ENCODE measurements around the gene CLTCL1.
A peak's percentile ranks its signal among the peaks of the same experiment; 100 is the strongest.
"Not testable (repeated sequence)": the region's sequence is repeated elsewhere in the genome, so short reads cannot be mapped to it uniquely, and the experiment has no call there.

CLTCL1 gene

GRCh38 chr22:19290400-19291217 lies 910 bp downstream of the CLTCL1 start:
- DNase-seq: no peak

- peak; percentile 25 for DNase-seq
These were observed 1.9 kb downstream of the CLTCL1 start for GRCh38 chr22:19289475-19290161.

DNA sequence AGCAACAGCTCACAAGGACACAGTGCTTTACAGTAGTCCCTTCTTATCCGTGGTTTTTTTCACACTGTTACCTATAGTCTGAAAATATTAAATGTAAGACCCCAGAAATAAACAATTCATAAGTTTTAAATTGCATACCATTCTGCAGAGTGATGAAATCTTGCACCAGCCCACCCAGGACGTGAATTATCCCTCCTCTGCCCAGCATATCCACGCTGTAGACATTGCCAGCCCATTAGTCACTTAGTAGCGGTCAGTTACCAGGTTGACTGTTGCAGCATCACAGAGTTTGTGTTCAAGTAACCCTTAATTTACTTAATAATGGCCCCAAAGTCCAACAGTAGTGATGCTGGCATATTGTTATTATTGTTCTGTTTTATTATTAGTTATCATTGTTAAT lies 3.6 kb downstream of the CLTCL1 start:
- DNase-seq: no peak

GRCh38 chr22:19287076-19287707 lies 4.3 kb downstream of the CLTCL1 start:
- DNase-seq: no peak

DNA sequence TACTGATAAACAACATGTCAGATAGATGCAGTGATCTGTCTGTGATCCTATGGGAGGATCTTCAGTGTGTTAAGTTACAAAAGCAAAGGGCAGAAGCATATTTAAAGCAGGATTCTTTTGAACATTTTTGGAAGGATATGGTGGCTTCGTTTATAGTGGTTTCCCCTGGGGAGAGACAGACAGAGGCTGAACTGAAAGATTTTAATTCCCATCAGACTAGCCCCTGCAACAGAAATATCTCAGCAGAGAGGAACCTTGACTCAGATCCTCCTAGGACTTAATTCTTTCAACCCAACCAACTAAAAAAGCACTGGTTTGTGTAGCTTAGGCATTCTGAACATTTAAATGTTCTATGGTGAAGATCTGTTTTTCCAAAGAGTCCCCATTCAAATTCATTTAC lies 5.7 kb downstream of the CLTCL1 start:
- no peak for DNase-seq

DNA sequence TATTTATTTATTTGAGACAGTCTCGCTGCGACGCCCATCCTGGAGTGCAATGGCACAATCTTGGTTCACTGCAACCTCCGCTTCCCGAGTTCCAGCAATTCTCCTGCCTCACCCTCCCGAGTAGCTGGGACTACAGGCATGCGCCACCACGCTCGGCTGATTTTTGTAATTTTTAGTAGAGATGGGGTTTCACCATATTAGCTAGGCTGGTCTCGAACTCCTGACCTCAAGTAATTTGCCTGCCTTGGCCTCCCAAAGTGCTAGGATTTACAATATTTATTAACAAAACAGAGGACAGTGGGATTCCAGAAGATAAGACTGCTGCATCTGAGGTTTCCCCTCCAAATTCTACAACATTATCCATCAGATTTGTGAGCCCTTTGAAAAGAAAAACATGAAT lies 12.4 kb downstream of the CLTCL1 start:
- DNase-seq: not testable (repeated sequence)

DNA sequence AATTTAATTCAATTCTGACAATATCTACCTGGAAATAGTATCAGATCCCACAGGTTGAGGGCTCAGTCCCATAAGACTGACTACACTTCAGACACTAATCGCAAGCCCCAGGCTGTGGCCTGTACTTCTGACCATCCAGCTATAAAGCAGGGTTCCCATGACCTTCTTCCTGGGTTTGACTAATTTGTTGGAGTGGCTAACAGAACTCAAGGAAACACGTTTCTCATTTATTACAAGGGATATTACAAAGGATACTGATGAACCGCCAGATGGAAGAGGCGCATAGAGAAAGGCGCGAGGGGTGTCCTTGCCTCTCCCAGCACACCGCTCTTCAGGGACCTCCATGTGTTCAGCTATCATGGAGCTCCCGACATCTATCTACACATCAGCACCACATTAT lies 13.7 kb downstream of the CLTCL1 start:
- no peak for DNase-seq

GRCh38 chr22:19275919-19276600 lies 15.5 kb downstream of the CLTCL1 start:
- no peak for DNase-seq

GRCh38 chr22:19275513-19275912 lies 16.0 kb downstream of the CLTCL1 start:
- no peak for DNase-seq

DNA sequence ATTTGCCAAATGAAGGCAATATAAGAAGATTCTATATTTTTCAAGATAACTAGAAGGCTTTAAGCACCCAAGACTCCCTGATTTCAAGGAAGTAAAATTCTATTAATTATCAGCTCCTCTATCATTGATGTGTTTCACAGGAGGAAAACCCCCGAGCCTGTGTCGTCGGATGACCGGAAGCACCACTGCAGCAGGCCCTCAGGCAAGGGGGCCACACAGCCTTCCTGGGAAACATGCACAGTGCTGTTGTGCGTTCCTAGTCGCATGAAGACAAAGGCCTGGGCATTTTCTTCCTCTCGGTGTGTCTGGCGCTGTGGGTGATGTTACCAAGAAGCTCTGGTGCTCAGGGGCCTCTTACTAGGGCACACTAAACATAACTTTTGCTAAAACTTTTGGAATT lies 16.4 kb downstream of the CLTCL1 start:
- no peak for DNase-seq

GRCh38 chr22:19271856-19272535 lies 19.5 kb downstream of the CLTCL1 start:
- DNase-seq: peak; percentile 20

- no peak for DNase-seq
These were observed 20.2 kb downstream of the CLTCL1 start for GRCh38 chr22:19271273-19271855.

GRCh38 chr22:19270873-19271272 lies 20.6 kb downstream of the CLTCL1 start:
- no peak for DNase-seq

- DNase-seq: no peak
These were observed 24.9 kb downstream of the CLTCL1 start for GRCh38 chr22:19266547-19267086.

DNA sequence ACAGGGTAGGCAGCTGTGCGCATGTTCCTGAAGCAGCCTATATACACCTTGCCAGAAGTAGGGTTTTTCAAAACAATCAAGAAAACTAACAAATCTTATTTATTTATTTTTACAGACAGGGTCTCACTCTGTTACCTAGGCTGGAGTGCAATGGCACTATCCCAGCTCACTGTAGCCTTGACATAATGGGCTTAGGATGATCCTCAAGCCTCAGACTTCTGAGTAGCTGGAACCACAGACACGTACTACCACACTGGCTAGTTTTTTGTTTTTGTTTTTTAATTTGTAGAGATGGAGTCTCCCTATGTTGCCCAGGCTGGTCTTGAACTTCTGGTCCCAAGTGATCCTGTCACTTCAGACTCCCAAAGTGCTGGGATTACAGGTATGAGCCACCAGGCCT lies 25.7 kb downstream of the CLTCL1 start:
- no peak for DNase-seq

GRCh38 chr22:19260804-19261203 lies 30.7 kb downstream of the CLTCL1 start:
- DNase-seq: no peak

- DNase-seq: no peak
These were observed 31.3 kb downstream of the CLTCL1 start for GRCh38 chr22:19260194-19260593.

GRCh38 chr22:19258968-19259288 lies 32.6 kb downstream of the CLTCL1 start:
- not testable (repeated sequence) for DNase-seq

- no peak for DNase-seq
These were observed 33.1 kb downstream of the CLTCL1 start for GRCh38 chr22:19258371-19258770.

DNA sequence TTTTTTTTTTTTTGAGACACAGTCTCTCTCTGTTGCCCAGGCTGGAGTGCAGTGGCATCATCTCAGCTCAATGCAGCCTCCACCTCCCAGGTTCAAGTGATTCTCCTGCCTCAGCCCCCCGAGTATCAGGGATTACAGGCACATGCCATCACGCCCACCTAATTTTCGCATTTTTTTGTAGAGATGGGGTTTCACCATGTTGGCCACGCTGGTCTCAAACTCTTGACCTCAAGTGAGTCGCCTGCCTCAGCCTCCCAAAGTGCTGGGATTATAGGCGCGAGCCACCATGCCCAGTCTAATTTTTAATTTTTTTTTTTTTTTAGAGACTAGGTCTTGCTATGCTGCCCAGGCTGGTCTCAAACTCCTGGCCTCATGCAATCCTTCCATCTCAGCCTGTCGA lies 35.2 kb downstream of the CLTCL1 start:
- DNase-seq: not testable (repeated sequence)

DNA sequence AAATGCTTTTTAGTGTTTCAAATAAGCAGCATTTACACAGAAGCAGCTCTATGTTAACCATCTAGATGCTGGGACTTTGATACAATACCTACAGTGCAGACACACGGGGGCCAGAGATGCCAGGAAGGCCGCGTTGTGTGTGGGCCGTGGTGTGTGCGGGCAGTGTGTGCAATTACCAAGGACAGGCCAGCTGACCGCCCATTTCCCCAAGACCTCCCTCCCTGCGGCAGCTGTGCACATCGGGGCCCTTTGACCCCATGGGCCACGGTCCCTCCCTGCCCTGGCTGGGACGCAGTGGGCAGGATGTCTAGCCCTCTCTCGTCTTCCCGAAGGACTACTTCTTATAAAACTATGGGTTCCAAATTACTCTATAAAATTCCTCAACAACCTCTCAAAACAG lies 38.4 kb downstream of the CLTCL1 start:
- no peak for DNase-seq

All from activated CD4-positive, alpha-beta T cell treated with anti-CD3 and anti-CD28 coated beads, Interleukin-2, amount 50 U/mL, for 16 hours (primary cell).